Measurements from ENCODE around the gene CREB5.

CREB5 gene

DNA sequence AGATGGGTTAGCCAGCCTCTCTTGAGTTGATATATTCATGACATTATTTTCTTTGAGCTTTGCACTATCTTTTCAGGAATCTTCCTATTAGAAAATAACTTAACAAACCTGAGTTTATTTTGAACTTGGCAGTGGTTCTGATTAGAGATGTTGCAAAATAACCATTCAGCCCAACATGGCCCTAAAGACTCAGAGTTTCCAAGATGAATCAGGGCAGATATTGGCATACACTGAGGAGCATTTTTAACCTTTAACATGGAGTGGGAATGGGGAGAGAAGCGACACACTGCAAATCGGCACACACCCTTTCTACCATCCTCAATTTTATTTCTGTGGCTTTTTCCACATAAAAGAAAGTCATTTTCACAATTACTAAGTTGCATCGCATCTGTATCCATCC lies 355.0 kb downstream of the CREB5 start:
- ATAC-seq = no peak
- TF ChIP-seq ESRRG (CRISPR knock-in tag; IDR thresholded peaks at IDR 0.05) = no peak
- TF ChIP-seq, protein P1, sequence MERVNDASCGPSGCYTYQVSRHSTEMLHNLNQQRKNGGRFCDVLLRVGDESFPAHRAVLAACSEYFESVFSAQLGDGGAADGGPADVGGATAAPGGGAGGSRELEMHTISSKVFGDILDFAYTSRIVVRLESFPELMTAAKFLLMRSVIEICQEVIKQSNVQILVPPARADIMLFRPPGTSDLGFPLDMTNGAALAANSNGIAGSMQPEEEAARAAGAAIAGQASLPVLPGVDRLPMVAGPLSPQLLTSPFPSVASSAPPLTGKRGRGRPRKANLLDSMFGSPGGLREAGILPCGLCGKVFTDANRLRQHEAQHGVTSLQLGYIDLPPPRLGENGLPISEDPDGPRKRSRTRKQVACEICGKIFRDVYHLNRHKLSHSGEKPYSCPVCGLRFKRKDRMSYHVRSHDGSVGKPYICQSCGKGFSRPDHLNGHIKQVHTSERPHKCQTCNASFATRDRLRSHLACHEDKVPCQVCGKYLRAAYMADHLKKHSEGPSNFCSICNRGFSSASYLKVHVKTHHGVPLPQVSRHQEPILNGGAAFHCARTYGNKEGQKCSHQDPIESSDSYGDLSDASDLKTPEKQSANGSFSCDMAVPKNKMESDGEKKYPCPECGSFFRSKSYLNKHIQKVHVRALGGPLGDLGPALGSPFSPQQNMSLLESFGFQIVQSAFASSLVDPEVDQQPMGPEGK (CRISPR knock-in tag; IDR thresholded peaks at IDR 0.05; ENCODE audit: borderline replicate concordance) = no peak
- TF ChIP-seq SNAI2 (CRISPR knock-in tag; IDR thresholded peaks at IDR 0.05) = no peak
- TF ChIP-seq ISL1 (CRISPR knock-in tag; IDR thresholded peaks at IDR 0.05) = no peak
- no peak for TF ChIP-seq ZNF565 (CRISPR knock-in tag; conservative IDR thresholded peaks at IDR 0.05; ENCODE audit: low read depth)
- no peak for TF ChIP-seq TCF4 (CRISPR knock-in tag; IDR thresholded peaks at IDR 0.05; ENCODE audit: borderline replicate concordance)
- no peak for TF ChIP-seq BACH2 (CRISPR knock-in tag; IDR thresholded peaks at IDR 0.05; ENCODE audit: borderline replicate concordance)
- no peak for TF ChIP-seq ZNF70 (CRISPR knock-in tag; IDR thresholded peaks at IDR 0.05)
- TF ChIP-seq GLIS3 (CRISPR knock-in tag; IDR thresholded peaks at IDR 0.05) = no peak
- TF ChIP-seq, protein P2, sequence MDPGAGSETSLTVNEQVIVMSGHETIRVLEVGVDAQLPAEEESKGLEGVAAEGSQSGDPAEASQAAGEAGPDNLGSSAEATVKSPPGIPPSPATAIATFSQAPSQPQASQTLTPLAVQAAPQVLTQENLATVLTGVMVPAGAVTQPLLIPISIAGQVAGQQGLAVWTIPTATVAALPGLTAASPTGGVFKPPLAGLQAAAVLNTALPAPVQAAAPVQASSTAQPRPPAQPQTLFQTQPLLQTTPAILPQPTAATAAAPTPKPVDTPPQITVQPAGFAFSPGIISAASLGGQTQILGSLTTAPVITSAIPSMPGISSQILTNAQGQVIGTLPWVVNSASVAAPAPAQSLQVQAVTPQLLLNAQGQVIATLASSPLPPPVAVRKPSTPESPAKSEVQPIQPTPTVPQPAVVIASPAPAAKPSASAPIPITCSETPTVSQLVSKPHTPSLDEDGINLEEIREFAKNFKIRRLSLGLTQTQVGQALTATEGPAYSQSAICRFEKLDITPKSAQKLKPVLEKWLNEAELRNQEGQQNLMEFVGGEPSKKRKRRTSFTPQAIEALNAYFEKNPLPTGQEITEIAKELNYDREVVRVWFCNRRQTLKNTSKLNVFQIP (CRISPR knock-in tag; IDR thresholded peaks at IDR 0.05; ENCODE audit: borderline replicate concordance, low read depth) = no peak
- TF ChIP-seq, protein P3, sequence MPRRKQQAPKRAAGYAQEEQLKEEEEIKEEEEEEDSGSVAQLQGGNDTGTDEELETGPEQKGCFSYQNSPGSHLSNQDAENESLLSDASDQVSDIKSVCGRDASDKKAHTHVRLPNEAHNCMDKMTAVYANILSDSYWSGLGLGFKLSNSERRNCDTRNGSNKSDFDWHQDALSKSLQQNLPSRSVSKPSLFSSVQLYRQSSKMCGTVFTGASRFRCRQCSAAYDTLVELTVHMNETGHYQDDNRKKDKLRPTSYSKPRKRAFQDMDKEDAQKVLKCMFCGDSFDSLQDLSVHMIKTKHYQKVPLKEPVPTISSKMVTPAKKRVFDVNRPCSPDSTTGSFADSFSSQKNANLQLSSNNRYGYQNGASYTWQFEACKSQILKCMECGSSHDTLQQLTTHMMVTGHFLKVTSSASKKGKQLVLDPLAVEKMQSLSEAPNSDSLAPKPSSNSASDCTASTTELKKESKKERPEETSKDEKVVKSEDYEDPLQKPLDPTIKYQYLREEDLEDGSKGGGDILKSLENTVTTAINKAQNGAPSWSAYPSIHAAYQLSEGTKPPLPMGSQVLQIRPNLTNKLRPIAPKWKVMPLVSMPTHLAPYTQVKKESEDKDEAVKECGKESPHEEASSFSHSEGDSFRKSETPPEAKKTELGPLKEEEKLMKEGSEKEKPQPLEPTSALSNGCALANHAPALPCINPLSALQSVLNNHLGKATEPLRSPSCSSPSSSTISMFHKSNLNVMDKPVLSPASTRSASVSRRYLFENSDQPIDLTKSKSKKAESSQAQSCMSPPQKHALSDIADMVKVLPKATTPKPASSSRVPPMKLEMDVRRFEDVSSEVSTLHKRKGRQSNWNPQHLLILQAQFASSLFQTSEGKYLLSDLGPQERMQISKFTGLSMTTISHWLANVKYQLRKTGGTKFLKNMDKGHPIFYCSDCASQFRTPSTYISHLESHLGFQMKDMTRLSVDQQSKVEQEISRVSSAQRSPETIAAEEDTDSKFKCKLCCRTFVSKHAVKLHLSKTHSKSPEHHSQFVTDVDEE (CRISPR knock-in tag; IDR thresholded peaks at IDR 0.05) = no peak
- no peak for TF ChIP-seq OSR1 (CRISPR knock-in tag; IDR thresholded peaks at IDR 0.05)
- no peak for TF ChIP-seq PPARA (CRISPR knock-in tag; IDR thresholded peaks at IDR 0.05; ENCODE audit: borderline replicate concordance)
- TF ChIP-seq CSDC2 (CRISPR knock-in tag; IDR thresholded peaks at IDR 0.05) = no peak
- no peak for TF ChIP-seq RARB (CRISPR knock-in tag; IDR thresholded peaks at IDR 0.05)
- no peak for TF ChIP-seq ZFP30 (CRISPR knock-in tag; IDR thresholded peaks at IDR 0.05)
- TF ChIP-seq TOX (CRISPR knock-in tag; IDR thresholded peaks at IDR 0.05; ENCODE audit: borderline replicate concordance) = no peak
- TF ChIP-seq ZNF8 (CRISPR knock-in tag; IDR thresholded peaks at IDR 0.05) = no peak

DNA sequence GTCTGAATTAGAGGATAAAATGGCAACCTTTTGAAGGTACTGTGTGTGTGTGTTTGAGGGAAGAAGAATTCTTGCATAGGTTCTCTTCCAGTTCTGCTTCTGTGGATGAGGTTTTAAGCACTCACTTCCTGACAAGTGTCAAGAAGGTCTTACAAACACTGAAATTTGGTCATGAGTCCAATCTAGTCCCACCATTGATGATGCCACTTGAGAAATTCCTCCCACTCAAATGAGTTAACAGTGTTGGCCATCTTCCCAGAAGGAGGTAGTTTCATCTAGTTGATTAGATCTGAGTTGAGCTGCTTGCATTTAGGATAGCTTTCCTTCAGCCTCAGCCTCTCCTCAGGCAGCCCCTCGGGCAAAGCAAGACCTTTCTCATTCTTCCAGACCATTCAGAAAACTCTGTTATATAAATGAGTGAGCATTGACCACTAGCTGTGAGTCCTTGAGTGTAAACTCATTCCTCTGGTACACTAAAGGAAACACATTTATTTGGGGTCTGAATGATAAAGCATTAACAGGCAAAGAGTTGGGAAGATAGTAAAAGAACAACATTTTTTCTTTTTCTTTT lies 356.3 kb downstream of the CREB5 start:
- ATAC-seq = no peak
- TF ChIP-seq CSDC2 (CRISPR knock-in tag; IDR thresholded peaks at IDR 0.05) (no peak), ZNF70 (CRISPR knock-in tag; IDR thresholded peaks at IDR 0.05) (no peak)
- TF ChIP-seq, protein P1 (CRISPR knock-in tag; IDR thresholded peaks at IDR 0.05; ENCODE audit: borderline replicate concordance) = no peak

DNA sequence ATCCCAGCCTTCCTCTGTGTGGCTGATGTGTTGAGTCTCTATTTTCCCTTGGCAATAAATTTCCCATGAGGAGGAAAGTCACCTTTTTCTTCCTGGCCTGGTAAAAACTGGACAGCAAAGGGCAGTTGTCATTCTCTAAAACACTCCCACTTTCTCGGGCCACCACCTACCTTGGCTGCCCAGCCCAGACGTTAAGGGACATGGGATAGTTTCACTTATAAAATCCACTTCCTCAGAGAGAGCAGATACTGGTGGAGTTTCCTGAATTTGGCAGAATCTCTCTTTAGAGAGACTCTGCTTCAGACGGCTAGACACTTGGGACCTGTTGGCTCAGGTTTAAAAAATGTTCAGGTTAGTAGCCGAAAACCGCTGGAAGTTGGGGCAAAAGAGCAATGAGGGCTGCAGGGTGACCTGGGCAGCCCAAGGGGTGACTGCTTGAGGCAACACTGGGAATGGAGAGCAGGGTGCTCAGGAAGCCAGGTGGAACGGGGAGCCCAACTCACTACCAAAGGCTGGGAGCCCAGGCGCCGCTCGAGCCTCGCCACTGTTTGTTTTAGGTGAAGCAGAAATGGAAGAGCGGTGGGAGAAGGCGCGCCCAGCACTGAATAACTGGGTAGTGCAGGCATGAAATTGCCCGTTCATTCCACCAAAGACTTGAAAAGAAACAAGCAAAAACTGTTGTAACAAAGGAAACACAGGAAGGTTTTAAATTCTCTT lies 359.7 kb downstream of the CREB5 start:
- TF ChIP-seq TOX (CRISPR knock-in tag; IDR thresholded peaks at IDR 0.05; ENCODE audit: borderline replicate concordance) (no peak), ZNF70 (CRISPR knock-in tag; IDR thresholded peaks at IDR 0.05) (no peak), SNAI2 (CRISPR knock-in tag; IDR thresholded peaks at IDR 0.05) (no peak), ZNF8 (CRISPR knock-in tag; IDR thresholded peaks at IDR 0.05) (no peak), CSDC2 (CRISPR knock-in tag; IDR thresholded peaks at IDR 0.05) (no peak), TCF4 (CRISPR knock-in tag; IDR thresholded peaks at IDR 0.05; ENCODE audit: borderline replicate concordance) (no peak), ZFP30 (CRISPR knock-in tag; IDR thresholded peaks at IDR 0.05) (no peak), RARB (CRISPR knock-in tag; IDR thresholded peaks at IDR 0.05) (no peak), BACH2 (CRISPR knock-in tag; IDR thresholded peaks at IDR 0.05; ENCODE audit: borderline replicate concordance) (no peak), PPARA (CRISPR knock-in tag; IDR thresholded peaks at IDR 0.05; ENCODE audit: borderline replicate concordance) (no peak), OSR1 (CRISPR knock-in tag; IDR thresholded peaks at IDR 0.05) (no peak), ZNF565 (CRISPR knock-in tag; conservative IDR thresholded peaks at IDR 0.05; ENCODE audit: low read depth) (no peak), ISL1 (CRISPR knock-in tag; IDR thresholded peaks at IDR 0.05) (no peak)
- TF ChIP-seq, protein P4, sequence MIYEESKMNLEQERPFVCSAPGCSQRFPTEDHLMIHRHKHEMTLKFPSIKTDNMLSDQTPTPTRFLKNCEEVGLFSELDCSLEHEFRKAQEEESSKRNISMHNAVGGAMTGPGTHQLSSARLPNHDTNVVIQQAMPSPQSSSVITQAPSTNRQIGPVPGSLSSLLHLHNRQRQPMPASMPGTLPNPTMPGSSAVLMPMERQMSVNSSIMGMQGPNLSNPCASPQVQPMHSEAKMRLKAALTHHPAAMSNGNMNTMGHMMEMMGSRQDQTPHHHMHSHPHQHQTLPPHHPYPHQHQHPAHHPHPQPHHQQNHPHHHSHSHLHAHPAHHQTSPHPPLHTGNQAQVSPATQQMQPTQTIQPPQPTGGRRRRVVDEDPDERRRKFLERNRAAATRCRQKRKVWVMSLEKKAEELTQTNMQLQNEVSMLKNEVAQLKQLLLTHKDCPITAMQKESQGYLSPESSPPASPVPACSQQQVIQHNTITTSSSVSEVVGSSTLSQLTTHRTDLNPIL (CRISPR knock-in tag; IDR thresholded peaks at IDR 0.05; ENCODE audit: low read depth) = no peak
- TF ChIP-seq, protein P3 (CRISPR knock-in tag; IDR thresholded peaks at IDR 0.05) = no peak
- TF ChIP-seq, protein P1 (CRISPR knock-in tag; IDR thresholded peaks at IDR 0.05; ENCODE audit: borderline replicate concordance) = no peak
- no peak for ATAC-seq

Measured in SK-N-SH treated with all-trans-retinoic acid at 6 μM for 48 hours (cell line).